ENCODE results near the gene SLCO3A1. TPM values are rescaled to one million over a fixed set of nuclear protein-coding genes. Genes with fewer than 3 reads are reported as not detected.

SLCO3A1 gene
- total RNA-seq, 1 donor from 2014 or later = 42.5 TPM

- DNase-seq (no peak), ATAC-seq (peak; percentile 19 to 72)
- Histone ChIP-seq H3K4me1 (no peaks in the 10 kb centered on the region), H3K4me3 (no peak overlapping the region), H3K36me3 (no peaks in the 10 kb centered on the region), H3K9me3 (no peaks in the 10 kb centered on the region), H3K27me3 (ENCODE audit: low read depth) (no peaks in the 10 kb centered on the region), H3K27ac (no peak overlapping the region)
- no peak for TF ChIP-seq CTCF (IDR thresholded peaks at IDR 0.05)
- intact Hi-C loops (cut with DNase I) = no loop called here
These were observed 147.8 kb downstream of the SLCO3A1 start for GRCh38 chr15:92001307-92001706.

GRCh38 chr15:92002666-92003065 is 149.2 kb downstream of the SLCO3A1 start:
- Histone ChIP-seq H3K9me3 (no peaks in the 10 kb centered on the region), H3K27ac (no peak overlapping the region), H3K36me3 (no peaks in the 10 kb centered on the region), H3K27me3 (ENCODE audit: low read depth) (no peaks in the 10 kb centered on the region), H3K4me1 (no peaks in the 10 kb centered on the region), H3K4me3 (no peak overlapping the region)
- intact Hi-C loops (cut with DNase I) = no loop called here
- ATAC-seq = no peak
- no peak for TF ChIP-seq CTCF (IDR thresholded peaks at IDR 0.05)
- DNase-seq = no peak

GRCh38 chr15:92003515-92004067 is 150.1 kb downstream of the SLCO3A1 start:
- no peaks in the 10 kb centered on the region for H3K27me3 ChIP-seq (ENCODE audit: low read depth)
- H3K36me3 ChIP-seq = no peaks in the 10 kb centered on the region
- TF ChIP-seq CTCF (IDR thresholded peaks at IDR 0.05) = no peak
- H3K9me3 ChIP-seq = no peaks in the 10 kb centered on the region
- no peak overlapping the region for H3K4me3 ChIP-seq
- ATAC-seq = no peak
- intact Hi-C loops (cut with DNase I) = no loop called here
- no peaks in the 10 kb centered on the region for H3K4me1 ChIP-seq
- H3K27ac ChIP-seq = no peak overlapping the region
- no peak for DNase-seq

- Histone ChIP-seq H3K27ac (no peak overlapping the region), H3K4me1 (no peaks in the 10 kb centered on the region), H3K27me3 (ENCODE audit: low read depth) (no peaks in the 10 kb centered on the region), H3K9me3 (no peaks in the 10 kb centered on the region), H3K36me3 (no peaks in the 10 kb centered on the region), H3K4me3 (no peak overlapping the region)
- ATAC-seq (no peak), DNase-seq (no peak)
- intact Hi-C loops (cut with DNase I) = no loop called here
- TF ChIP-seq CTCF (IDR thresholded peaks at IDR 0.05) = no peak
These were observed 151.6 kb downstream of the SLCO3A1 start for GRCh38 chr15:92005154-92005553.

GRCh38 chr15:92006186-92007028 is 152.9 kb downstream of the SLCO3A1 start:
- no peaks in the 10 kb centered on the region for H3K36me3 ChIP-seq
- H3K4me1 ChIP-seq = peaks cover under 1% of the 10 kb centered on the region
- H3K9me3 ChIP-seq = no peaks in the 10 kb centered on the region
- H3K4me3 ChIP-seq = no peak overlapping the region
- no peak overlapping the region for H3K27ac ChIP-seq
- DNase-seq (no peak), ATAC-seq (no peak)
- intact Hi-C loops (cut with DNase I) = no loop called here
- no peaks in the 10 kb centered on the region for H3K27me3 ChIP-seq (ENCODE audit: low read depth)
- TF ChIP-seq CTCF (IDR thresholded peaks at IDR 0.05) = no peak
